Activated T-cell treated with anti-CD3 and anti-CD28 coated beads, Interleukin-2, amount 50 U/mL, for 48 hours (primary cell): ENCODE measurements around the gene SLC41A3.
A peak's percentile ranks its signal among the peaks of the same experiment; 100 is the strongest.
"Not testable (repeated sequence)": the region's sequence is repeated elsewhere in the genome, so short reads cannot be mapped to it uniquely, and the experiment has no call there.

ENCODE experiments used
- DNase-seq, 2 experiments: peaks; one replicate each; pipeline ENCODE4 v3.0.0-alpha.2; 2020

SLC41A3 gene

GRCh38 chr3:126105691-126106187 lies 21.8 kb upstream of the SLC41A3 start:
- DNase-seq: peak in 1 of 2 experiments; percentile 6

- DNase-seq: no peak
Measured at GRCh38 chr3:126104742-126105605, 21.1 kb upstream of the SLC41A3 start.

- DNase-seq: no peak
Measured at GRCh38 chr3:126104028-126104635, 20.2 kb upstream of the SLC41A3 start.

- DNase-seq: peak in 1 of 2 experiments; percentile 5
Measured at GRCh38 chr3:126103121-126104027, 19.4 kb upstream of the SLC41A3 start.

GRCh38 chr3:126102530-126102951 lies 18.6 kb upstream of the SLC41A3 start:
- DNase-seq: no peak

GRCh38 chr3:126102011-126102410 lies 18.1 kb upstream of the SLC41A3 start:
- DNase-seq: no peak

GRCh38 chr3:126101521-126101982 lies 17.6 kb upstream of the SLC41A3 start:
- no peak for DNase-seq

- no peak for DNase-seq
Measured at GRCh38 chr3:126100634-126101301, 16.8 kb upstream of the SLC41A3 start.

GRCh38 chr3:126100269-126100633 lies 16.3 kb upstream of the SLC41A3 start:
- DNase-seq: no peak

GRCh38 chr3:126098391-126098858 lies 14.5 kb upstream of the SLC41A3 start:
- no peak for DNase-seq

GRCh38 chr3:126097801-126098200 lies 13.9 kb upstream of the SLC41A3 start:
- DNase-seq: no peak

- not testable (repeated sequence) for DNase-seq
Measured at GRCh38 chr3:126096274-126096673, 12.3 kb upstream of the SLC41A3 start.

- not testable (repeated sequence) for DNase-seq
Measured at GRCh38 chr3:126092128-126092527, 8.2 kb upstream of the SLC41A3 start.

GRCh38 chr3:126087552-126088175 lies 3.7 kb upstream of the SLC41A3 start:
- no peak for DNase-seq

GRCh38 chr3:126085841-126086240 lies 1.9 kb upstream of the SLC41A3 start:
- DNase-seq: peak in 1 of 2 experiments; percentile 33

- DNase-seq: no peak
Measured at GRCh38 chr3:126085276-126085675, 1.4 kb upstream of the SLC41A3 start.

- no peak for DNase-seq
Measured at GRCh38 chr3:126084768-126085180, 850 bp upstream of the SLC41A3 start.

GRCh38 chr3:126083511-126083912 lies 412 bp downstream of the SLC41A3 start:
- DNase-seq: peak; percentile 59 to 70

- no peak for DNase-seq
Measured at GRCh38 chr3:126083138-126083445, 832 bp downstream of the SLC41A3 start.

GRCh38 chr3:126082362-126083137 lies 1.4 kb downstream of the SLC41A3 start:
- DNase-seq: no peak
